Thoracic aorta (tissue), 2 donors: ENCODE data around the gene AHNAK2. TPM values are rescaled to one million over a fixed set of nuclear protein-coding genes. Genes with fewer than 3 reads are reported as not detected.
"Not testable (repeated sequence)": the region's sequence is repeated elsewhere in the genome, so short reads cannot be mapped to it uniquely, and the experiment has no call there.

ENCODE experiments used
- ATAC-seq: fragments of 150-250 bp; one replicate; pipeline ENCODE4 v1.8.0; 2017; ENCODE audit warnings: low read depth; ENCODE audit not compliant: insufficient number of reproducible peaks, low FRiP score
- DNase-seq: peaks from one replicate; pipeline ENCODE4 v3.0.0-alpha.2; 2020; ENCODE audit warnings: low spot score
- H3K27ac ChIP-seq, 2 donors: fragments of 200-600 bp; sonication (generic); 1 replicate in 1 of 2; 2 replicates in 1 of 2; pipeline ENCODE4 v1.5.1; 2016; ENCODE audit warnings: mild to moderate bottlenecking in 2 of 2, moderate library complexity in 2 of 2
- H3K27me3 ChIP-seq: fragments of 200-600 bp; sonication (generic); replicated peaks from 2 replicates; pipeline ENCODE4 v1.6.0; 2016; ENCODE audit warnings: mild to moderate bottlenecking; ENCODE audit not compliant: insufficient read depth
- H3K36me3 ChIP-seq: fragments of 200-600 bp; sonication (generic); one replicate; pipeline ENCODE4 v1.5.1; 2016
- H3K4me1 ChIP-seq, 2 donors: fragments of 200-600 bp; sonication (generic); 1 replicate in 1 of 2; 2 replicates in 1 of 2; pipeline versions ENCODE4 v1.5.1 to v1.6.0; 2016; ENCODE audit warnings: low read depth in 2 of 2, mild to moderate bottlenecking in 1 of 2; ENCODE audit not compliant: control insufficient read depth in 1 of 2
- H3K4me3 ChIP-seq: fragments of 200-600 bp; sonication (generic); 2 replicates; pipeline ENCODE4 v1.5.1; 2016; ENCODE audit warnings: mild to moderate bottlenecking
- H3K9me3 ChIP-seq: fragments of 200-600 bp; sonication (generic); 2 replicates; pipeline ENCODE4 v1.5.1; 2016
- total RNA-seq, 2 donors: library from RNA; depleted of rRNA; stranded (reverse); fragments of >200 nt; gene quantifications; one replicate each; pipeline versions ENCODE4 v1.1.0 to v1.2.3, GENCODE V29; 2016
- TF ChIP-seq, protein P1 (sequence below): fragments of 200-600 bp; sonication (generic); IDR thresholded peaks from one replicate; pipeline ENCODE4 v1.5.1; 2019; ENCODE audit warnings: antibody characterized with exemption

The AHNAK2 gene
- total RNA-seq, 2 donors from 2014 or later, result 22.6 to 47.8 TPM

DNA sequence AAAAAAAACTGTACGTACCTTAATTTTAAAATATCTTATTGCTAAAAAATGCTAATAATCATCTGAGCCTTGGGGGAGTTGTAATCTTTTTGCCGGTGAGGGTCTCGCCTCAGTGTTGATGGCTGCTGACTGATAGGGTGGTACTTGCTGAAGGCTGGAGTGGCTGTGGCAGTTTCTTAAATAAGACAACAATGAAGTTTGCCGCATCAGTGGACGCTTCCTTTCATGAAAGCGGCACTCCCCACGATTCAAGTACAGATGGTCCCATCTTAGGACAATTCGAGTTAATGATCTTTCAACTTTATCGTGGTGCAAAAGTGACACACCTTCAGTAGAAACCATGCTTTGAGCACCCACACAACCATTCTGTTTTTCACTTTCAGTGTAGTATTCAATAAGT lies 61.1 kb downstream of the AHNAK2 start:
- no peak overlapping the region for H3K4me3 ChIP-seq
- no peak overlapping the region for H3K27ac ChIP-seq
- DNase-seq (no peak), ATAC-seq (no peak)
- TF ChIP-seq, protein P1, sequence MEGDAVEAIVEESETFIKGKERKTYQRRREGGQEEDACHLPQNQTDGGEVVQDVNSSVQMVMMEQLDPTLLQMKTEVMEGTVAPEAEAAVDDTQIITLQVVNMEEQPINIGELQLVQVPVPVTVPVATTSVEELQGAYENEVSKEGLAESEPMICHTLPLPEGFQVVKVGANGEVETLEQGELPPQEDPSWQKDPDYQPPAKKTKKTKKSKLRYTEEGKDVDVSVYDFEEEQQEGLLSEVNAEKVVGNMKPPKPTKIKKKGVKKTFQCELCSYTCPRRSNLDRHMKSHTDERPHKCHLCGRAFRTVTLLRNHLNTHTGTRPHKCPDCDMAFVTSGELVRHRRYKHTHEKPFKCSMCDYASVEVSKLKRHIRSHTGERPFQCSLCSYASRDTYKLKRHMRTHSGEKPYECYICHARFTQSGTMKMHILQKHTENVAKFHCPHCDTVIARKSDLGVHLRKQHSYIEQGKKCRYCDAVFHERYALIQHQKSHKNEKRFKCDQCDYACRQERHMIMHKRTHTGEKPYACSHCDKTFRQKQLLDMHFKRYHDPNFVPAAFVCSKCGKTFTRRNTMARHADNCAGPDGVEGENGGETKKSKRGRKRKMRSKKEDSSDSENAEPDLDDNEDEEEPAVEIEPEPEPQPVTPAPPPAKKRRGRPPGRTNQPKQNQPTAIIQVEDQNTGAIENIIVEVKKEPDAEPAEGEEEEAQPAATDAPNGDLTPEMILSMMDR, result no peak
- no peaks in the 10 kb centered on the region for H3K4me1 ChIP-seq
- H3K27me3 ChIP-seq, result no peaks in the 10 kb centered on the region
- H3K36me3 ChIP-seq, result no peaks in the 10 kb centered on the region
- H3K9me3 ChIP-seq, result peaks cover 3% of the 10 kb centered on the region

DNA sequence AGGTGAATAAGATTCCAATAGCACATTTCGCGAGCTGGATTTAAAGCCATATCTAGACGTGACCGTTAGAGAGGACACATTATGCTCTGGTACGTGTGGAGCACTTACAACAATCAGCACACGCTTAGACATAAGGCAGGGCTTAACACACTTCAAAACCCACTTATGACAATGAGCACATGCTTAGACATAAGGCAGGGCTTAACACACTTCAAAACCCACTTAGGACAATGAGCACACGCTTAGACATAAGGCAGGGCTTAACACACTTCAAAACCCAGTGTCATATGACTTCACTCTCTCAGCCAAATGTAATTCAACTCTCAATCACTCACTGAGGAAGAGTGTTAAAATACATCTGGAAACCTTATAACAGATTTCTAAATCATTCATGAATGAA lies 64.7 kb downstream of the AHNAK2 start:
- Histone ChIP-seq H3K27ac (no peak overlapping the region), H3K4me1 (no peaks in the 10 kb centered on the region), H3K4me3 (no peak overlapping the region), H3K36me3 (no peaks in the 10 kb centered on the region), H3K9me3 (peaks cover 4% of the 10 kb centered on the region), H3K27me3 (no peaks in the 10 kb centered on the region)
- TF ChIP-seq, protein P1, result no peak
- DNase-seq (no peak), ATAC-seq (no peak)

DNA sequence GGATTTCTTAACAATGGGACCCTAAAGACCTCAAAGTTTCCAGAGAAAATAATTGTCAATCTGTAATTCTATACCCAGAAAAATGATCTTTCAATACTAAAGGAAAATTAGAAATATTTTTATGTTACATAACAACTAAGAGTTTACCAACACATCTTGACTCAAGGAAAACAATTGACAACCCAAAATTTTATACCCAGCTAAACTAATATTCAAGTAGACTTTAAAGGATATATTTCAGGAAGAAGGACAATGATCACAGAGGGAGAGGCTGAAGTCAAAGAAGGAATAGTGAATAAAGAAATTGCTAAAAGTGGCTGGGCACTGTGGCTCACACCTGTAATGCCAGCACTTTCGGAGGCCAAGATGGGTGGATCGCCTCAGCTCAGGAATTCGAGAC lies 66.1 kb downstream of the AHNAK2 start:
- TF ChIP-seq, protein P1, result no peak

DNA sequence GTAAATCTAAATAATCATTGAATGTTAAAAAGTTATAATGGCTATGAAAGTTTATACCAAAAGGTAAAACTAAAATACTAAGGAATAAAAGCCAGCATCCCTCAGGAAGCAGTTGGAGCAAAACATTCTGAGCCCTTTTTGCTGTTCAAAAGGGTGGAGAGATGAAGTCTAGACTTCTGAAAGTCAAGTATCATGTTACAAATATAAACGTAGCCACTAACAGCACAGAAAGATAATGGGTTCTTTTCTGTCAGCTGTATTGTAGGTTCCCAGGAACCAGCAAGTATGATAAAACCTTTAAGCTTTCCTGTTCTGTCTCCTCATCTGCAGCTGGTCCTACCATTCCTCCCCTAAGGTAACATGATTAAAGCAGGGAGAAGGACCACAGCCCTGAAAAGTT lies 69.9 kb downstream of the AHNAK2 start:
- Histone ChIP-seq H3K9me3 (peaks cover 4% of the 10 kb centered on the region), H3K4me3 (no peak overlapping the region), H3K27me3 (no peaks in the 10 kb centered on the region), H3K4me1 (no peaks in the 10 kb centered on the region), H3K36me3 (no peaks in the 10 kb centered on the region), H3K27ac (no peak overlapping the region)
- no peak for ATAC-seq
- no peak for DNase-seq
- TF ChIP-seq, protein P1, result no peak

More for the DNA sequence above, 66.1 kb downstream of the AHNAK2 start:
- no peak overlapping the region for H3K27ac ChIP-seq
- H3K4me1 ChIP-seq, result no peaks in the 10 kb centered on the region
- H3K9me3 ChIP-seq, result peaks cover 4% of the 10 kb centered on the region
- no peaks in the 10 kb centered on the region for H3K36me3 ChIP-seq
- H3K27me3 ChIP-seq, result no peaks in the 10 kb centered on the region
- ATAC-seq (no peak), DNase-seq (no peak)
- no peak overlapping the region for H3K4me3 ChIP-seq

DNA sequence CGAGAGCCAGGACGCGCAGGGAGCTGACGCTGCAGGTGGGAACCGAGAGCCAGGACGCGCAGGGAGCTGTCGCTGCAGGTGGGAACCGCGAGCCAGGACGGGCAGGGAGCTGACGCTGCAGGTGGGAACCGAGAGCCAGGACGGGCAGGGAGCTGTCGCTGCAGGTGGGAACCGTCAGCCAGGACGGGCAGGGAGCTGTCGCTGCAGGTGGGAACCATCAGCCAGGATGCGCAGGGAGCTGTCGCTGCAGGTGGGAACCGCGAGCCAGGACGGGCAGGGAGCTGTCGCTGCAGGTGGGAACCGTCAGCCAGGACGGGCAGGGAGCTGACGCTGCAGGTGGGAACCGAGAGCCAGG lies 72.6 kb downstream of the AHNAK2 start:
- not testable (repeated sequence) for H3K27me3 ChIP-seq, H3K36me3 ChIP-seq, H3K9me3 ChIP-seq, ATAC-seq, DNase-seq, H3K4me3 ChIP-seq, H3K4me1 ChIP-seq, H3K27ac ChIP-seq

DNA sequence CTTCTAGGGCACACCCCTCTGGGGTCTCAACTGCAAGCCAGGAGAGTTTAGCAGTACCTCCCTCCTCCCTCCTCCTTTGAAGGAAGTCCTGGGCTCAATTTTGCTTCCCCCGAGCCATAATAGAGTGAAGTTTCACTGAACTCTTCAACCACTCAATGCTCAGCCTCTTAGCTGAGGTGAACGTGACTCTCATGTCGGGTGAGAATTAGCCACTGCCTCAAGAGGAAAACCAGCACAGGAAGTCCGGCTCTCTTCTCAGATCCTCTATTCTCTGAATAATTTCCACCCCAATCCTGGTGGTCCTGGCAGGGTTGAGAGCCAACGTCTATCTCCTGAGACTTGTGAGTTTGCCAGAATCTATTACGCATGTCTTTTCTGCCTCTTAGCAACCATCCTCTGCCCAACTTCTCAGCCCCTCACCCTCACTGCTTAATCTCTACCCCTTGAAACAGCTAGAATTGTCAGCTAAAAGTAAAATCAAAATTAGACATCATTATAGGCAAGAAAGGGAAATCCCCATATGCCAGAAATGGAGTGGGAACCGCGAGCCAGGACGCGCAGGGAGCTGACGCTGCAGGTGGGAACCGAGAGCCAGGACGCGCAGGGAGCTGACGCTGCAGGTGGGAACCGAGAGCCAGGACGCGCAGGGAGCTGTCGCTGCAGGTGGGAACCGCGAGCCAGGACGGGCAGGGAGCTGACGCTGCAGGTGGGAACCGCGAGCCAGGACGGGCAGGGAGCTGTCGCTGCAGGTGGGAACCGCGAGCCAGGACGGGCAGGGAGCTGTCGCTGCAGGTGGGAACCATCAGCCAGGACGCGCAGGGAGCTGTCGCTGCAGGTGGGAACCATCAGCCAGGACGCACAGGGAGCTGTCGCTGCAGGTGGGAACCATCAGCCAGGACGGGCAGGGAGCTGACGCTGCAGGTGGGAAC lies 73.3 kb downstream of the AHNAK2 start:
- DNase-seq, H3K27ac ChIP-seq, H3K36me3 ChIP-seq, H3K4me3 ChIP-seq, H3K9me3 ChIP-seq, H3K4me1 ChIP-seq, ATAC-seq, H3K27me3 ChIP-seq: not testable (repeated sequence)
